Ovary (tissue), 10 donors: ENCODE results near the gene CACNA1C. TPM values are rescaled to one million over a fixed set of nuclear protein-coding genes. Genes with fewer than 3 reads are reported as not detected.

Experiments used
- DNase-seq, 5 donors: peaks; one replicate each; pipeline ENCODE4 v3.0.0-alpha.2; 2019 to 2020
- H3K27ac ChIP-seq, 2 donors: fragments of 200-600 bp; one replicate each; pipeline versions ENCODE4 v1.5.1 to v1.8.0; 2019 to 2022
- H3K27me3 ChIP-seq: fragments of 200-600 bp; one replicate; pipeline ENCODE4 v1.8.0; 2022
- H3K36me3 ChIP-seq: fragments of 200-600 bp; sonication (generic); one replicate; pipeline ENCODE4 v1.5.1; 2019
- H3K4me1 ChIP-seq: one replicate; pipeline ENCODE4 v1.8.1; 2013; ENCODE audit warnings: mild to moderate bottlenecking, moderate library complexity; ENCODE audit not compliant: insufficient read depth
- H3K4me3 ChIP-seq: fragments of 200-600 bp; sonication (generic); one replicate; pipeline ENCODE4 v1.5.1; 2017
- H3K9me3 ChIP-seq, 2 donors: fragments of 200-600 bp in 1 of 2; sonication (generic) in 1 of 2; one replicate each; pipeline versions ENCODE4 v1.5.1 to v1.8.1; 2013 to 2019; ENCODE audit warnings: mild to moderate bottlenecking in 1 of 2, moderate library complexity in 1 of 2
- EP300 ChIP-seq: sonication (generic); formaldehyde crosslinking; IDR thresholded peaks from one replicate; pipeline ENCODE4 v1.6.1; 2017; ENCODE audit warnings: antibody characterized with exemption
- POLR2A ChIP-seq: fragments of 450-650 bp; IDR thresholded peaks from one replicate; pipeline ENCODE4 v1.6.1; 2017; ENCODE audit warnings: antibody characterized with exemption, mild to moderate bottlenecking, moderate library complexity
- WGBS, 3 donors: extraction: QIAGEN DNeasy Blood & Tissue Kit in 1 of 3; methylation state at CpG; one replicate each; pipeline versions ENCODE4 v1.1.5 to v1.1.7; 2013 to 2017; 5-methylcytosine and 5-hydroxymethylcytosine counted together
- intact Hi-C, 4 donors: fragments of 100-400 bp; cut with DNase I; formaldehyde crosslinking; loops; one replicate each; pipeline versions ENCODE4 v1.11.0 to v1.15.1; 2022 to 2023
- long read RNA-seq, 3 donors: library from polyadenylated mRNA in 2 of 3; unstranded in 2 of 3; transcript quantifications; one replicate each; pipeline ENCODE4 v2.0.0 and lab custom pipeline, GENCODE V29; 2021 to 2026
- polyA plus RNA-seq, 2 donors: library from polyadenylated mRNA; stranded (reverse); fragments of 200-250 nt in 1 of 2; fragments of 350-450 nt in 1 of 2; fragmentation: Illumina TruSeq in 1 of 2; extraction: RNeasy Lipid Tissue Mini Kit (QIAGEN cat#74804) in 1 of 2; gene quantifications; one replicate each; pipeline ENCODE4 v1.2.3, GENCODE V29; 2013 to 2014
- total RNA-seq, 7 donors: library from RNA; depleted of rRNA in 2 of 7; stranded (reverse); fragments of >200 nt in 2 of 7; fragmentation: NEBNext Ultra II Directional in 3 of 7; extraction: Animal tissue kit (Norgen Biotek cat#: 25700) in 3 of 7; gene quantifications; one replicate each; pipeline versions ENCODE4 v1.1.0 to v1.2.4, GENCODE V29; 2016 to 2023
- TF ChIP-seq, protein P1 (sequence below), 3 donors: fragments of 450-650 bp in 2 of 3; fragments of 200-600 bp in 1 of 3; IDR thresholded peaks; one replicate each; pipeline versions ENCODE4 v1.5.1 to v1.8.0; 2016 to 2022; ENCODE audit warnings: antibody characterized with exemption in 3 of 3, mild to moderate bottlenecking in 1 of 3
- donor health status: DM: no; HTN: no; CAD: no; lungs with moderate emphysema.
- donor health status: DM: no; HTN: no; CAD: no.
- donor health status: Bipolar disorder and iron deficiency.
- donor health status: DM: yes; HTN: yes; CAD: no.
- donor health status: DM: no; HTN: no; CAD: no.
- donor health status: DM: yes; HTN: yes; CAD: no.

CACNA1C gene
- 1 to 10 TPM; 2.5 to 6.8 (median 3.7) TPM for total RNA-seq
- polyA plus RNA-seq, result 1 to 10 TPM; 2.2 to 8.3 TPM
- long read RNA-seq, donor 1, partial matches to known transcripts, result 1 of 3 reads
- long read RNA-seq, donor 1, other reads (novel, unspliced or antisense), result 2 of 3 reads
- long read RNA-seq, donor 2, partial matches to known transcripts, result 0 of 8 reads
- long read RNA-seq, donor 2, other reads (novel, unspliced or antisense), result 8 of 8 reads
- long read RNA-seq, donor 3, partial matches to known transcripts, result 2 of 9 reads
- long read RNA-seq, donor 3, other reads (novel, unspliced or antisense), result 7 of 9 reads

DNA sequence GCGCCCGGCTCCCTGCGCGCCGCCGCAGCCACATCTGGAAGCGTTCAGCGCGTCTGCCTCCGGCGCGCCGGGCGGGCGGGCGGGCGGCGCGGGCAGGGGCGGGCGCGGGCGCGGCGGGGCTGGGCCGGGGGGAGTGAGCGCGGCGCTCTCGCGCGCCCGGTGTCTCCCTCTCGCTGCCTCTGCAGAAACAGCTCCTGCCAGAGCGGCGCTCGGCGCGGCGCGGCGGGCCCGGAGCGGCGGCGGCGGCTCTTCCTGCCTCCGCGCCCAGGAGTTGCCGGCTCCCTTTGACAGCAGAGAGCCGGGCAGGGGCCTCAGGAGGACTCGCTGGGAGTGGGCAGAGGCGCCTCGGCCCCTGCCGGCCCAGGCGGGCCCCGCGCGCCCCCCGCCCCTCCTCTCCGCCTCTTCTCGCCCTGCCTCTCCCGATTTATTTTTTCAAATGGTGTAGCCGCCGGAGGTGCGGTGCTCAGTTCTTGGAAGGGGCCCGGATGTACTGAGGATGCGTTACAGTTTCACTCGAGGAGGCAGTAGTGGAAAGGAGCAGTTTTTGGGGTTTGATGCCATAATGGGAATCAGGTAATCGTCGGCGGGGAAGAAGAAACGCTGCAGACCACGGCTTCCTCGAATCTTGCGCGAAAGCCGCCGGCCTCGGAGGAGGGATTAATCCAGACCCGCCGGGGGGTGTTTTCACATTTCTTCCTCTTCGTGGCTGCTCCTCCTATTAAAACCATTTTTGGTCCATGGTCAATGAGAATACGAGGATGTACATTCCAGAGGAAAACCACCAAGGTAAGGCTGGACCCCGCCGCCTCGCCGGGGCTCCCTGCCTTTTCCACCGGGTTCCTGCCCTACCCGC is at the start of gene CACNA1C:
Gene CACNA1C, plus strand, starts transcription at position 162 of the 853 bp plus-strand sequence. Its CDS starts 576 bp downstream, at position 738.
- peak within 1 kb of the TSS; percentile 80 for H3K4me3 ChIP-seq
- 0 to 1% (median 0%) methylated on average over 45 to 90 of the region's 90 CpGs for WGBS, 3 donors
- peak within 1 kb of the TSS; percentile 68 to 90 for H3K27ac ChIP-seq
- no peaks in the 10 kb centered on the region for H3K9me3 ChIP-seq
- H3K36me3 ChIP-seq, result no peaks in the 10 kb centered on the region
- H3K4me1 ChIP-seq, result peaks cover 4% of the 10 kb centered on the region
- DNase-seq, result peak; percentile 47 to 79 (median 64)
- intact Hi-C loops, result loop anchor here (5.0 to 10.0 kb wide), 7 partner anchors 112 to 532 kb away; no protein-coding TSS in a partner anchor
- TF ChIP-seq EP300, result no peak
- TF ChIP-seq, protein P1, sequence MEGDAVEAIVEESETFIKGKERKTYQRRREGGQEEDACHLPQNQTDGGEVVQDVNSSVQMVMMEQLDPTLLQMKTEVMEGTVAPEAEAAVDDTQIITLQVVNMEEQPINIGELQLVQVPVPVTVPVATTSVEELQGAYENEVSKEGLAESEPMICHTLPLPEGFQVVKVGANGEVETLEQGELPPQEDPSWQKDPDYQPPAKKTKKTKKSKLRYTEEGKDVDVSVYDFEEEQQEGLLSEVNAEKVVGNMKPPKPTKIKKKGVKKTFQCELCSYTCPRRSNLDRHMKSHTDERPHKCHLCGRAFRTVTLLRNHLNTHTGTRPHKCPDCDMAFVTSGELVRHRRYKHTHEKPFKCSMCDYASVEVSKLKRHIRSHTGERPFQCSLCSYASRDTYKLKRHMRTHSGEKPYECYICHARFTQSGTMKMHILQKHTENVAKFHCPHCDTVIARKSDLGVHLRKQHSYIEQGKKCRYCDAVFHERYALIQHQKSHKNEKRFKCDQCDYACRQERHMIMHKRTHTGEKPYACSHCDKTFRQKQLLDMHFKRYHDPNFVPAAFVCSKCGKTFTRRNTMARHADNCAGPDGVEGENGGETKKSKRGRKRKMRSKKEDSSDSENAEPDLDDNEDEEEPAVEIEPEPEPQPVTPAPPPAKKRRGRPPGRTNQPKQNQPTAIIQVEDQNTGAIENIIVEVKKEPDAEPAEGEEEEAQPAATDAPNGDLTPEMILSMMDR (IDR thresholded peaks at IDR 0.05), result peak in 1 of 3 donors; percentile 32
- no peaks in the 10 kb centered on the region for H3K27me3 ChIP-seq

DNA sequence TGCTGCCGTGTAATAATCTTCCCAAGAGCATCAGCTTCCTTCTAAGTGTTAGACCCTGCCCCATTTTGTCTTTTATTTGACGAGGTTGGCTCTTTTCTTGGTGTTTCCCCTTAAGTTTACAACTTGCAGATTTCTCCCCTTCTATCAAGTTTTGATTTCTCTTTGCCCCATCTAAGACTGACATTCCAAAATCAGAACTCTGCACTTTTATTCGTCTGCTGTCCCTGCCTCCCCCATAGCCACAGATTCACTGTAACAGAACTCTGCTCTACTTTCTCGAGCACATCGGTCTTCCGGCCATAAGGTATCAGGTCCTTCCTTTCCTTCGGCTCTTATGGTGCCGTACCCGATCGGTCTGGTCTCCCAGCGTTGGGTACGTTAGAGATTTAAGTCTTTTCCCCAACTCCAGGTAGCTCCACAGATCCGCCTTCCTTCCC is 49.1 kb upstream of the CACNA1C start:
- Histone ChIP-seq H3K36me3 (no peaks in the 10 kb centered on the region), H3K27me3 (no peaks in the 10 kb centered on the region), H3K9me3 (no peaks in the 10 kb centered on the region), H3K4me1 (peaks cover 4% of the 10 kb centered on the region), H3K4me3 (peak overlapping the region; percentile 78), H3K27ac (peak overlapping the region; percentile 56 to 88)
- TF ChIP-seq, protein P1 (IDR thresholded peaks at IDR 0.05), result no peak
- TF ChIP-seq POLR2A, result no peak
- TF ChIP-seq EP300, result no peak
- DNase-seq, result no peak
- intact Hi-C loops, result no loop called here
- WGBS, 3 donors, result 0% methylated on average over 13 of the region's 13 CpGs

DNA sequence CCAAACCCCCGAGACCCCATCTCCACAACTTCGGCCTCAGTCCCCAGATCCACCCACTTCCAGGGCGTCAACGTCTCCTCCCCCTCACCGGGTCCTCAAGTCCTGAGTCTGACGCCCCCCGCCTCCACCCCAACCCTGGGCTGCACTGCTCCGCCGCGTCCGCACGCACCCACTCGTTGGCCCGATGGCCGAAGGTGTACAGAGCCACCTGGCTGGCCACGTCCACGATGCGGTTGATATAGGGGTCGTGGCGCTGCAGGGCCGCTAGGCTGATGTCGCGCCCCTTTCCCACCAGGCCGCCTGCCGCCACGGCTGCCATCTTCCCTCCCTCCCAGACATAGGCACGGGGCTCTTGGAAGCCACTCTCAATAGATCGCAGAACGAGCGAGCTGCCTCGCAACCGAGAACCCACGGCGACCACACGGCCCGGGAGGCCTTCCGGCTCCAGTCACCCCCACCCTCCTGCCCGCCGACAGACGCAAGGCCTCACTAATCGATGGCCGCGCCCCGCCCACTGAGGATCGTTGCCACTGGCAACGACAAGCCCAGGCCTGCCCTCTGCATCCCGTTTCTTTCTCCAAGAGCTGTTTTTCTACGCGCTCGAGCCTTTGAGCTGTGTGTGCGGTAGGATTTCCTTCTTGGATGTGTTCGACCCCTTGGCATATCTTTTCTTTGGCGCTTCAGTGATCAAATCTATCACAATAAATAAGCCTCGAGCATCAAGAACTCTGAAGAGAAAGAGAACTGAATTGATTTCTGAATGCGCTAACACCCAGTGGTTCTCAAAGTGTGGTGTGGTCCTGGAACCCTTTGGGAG is 48.5 kb upstream of the CACNA1C start, which contains the start of gene DCP1B:
Gene DCP1B, minus strand, starts transcription at position 345 of the 817 bp plus-strand sequence. Its CDS starts 26 bp downstream, at position 319.
- peak within 1 kb of the TSS; percentile 78 for H3K4me3 ChIP-seq
- DNase-seq, result peak; percentile 96 to 97 (median 97)
- intact Hi-C loops, result no loop called here
- WGBS, 3 donors, result 2 to 3% (median 2%) methylated on average over 53 to 55 of the region's 55 CpGs
- H3K9me3 ChIP-seq, result no peaks in the 10 kb centered on the region
- H3K4me1 ChIP-seq, result peaks cover 4% of the 10 kb centered on the region
- H3K27me3 ChIP-seq, result no peaks in the 10 kb centered on the region
- H3K27ac ChIP-seq, result peak within 1 kb of the TSS; percentile 56 to 88
- TF ChIP-seq EP300 (no peak), POLR2A (peak; percentile 50)
- TF ChIP-seq, protein P1 (IDR thresholded peaks at IDR 0.05), result peak in 1 of 3 donors; percentile 30
- H3K36me3 ChIP-seq, result no peaks in the 10 kb centered on the region

DNA sequence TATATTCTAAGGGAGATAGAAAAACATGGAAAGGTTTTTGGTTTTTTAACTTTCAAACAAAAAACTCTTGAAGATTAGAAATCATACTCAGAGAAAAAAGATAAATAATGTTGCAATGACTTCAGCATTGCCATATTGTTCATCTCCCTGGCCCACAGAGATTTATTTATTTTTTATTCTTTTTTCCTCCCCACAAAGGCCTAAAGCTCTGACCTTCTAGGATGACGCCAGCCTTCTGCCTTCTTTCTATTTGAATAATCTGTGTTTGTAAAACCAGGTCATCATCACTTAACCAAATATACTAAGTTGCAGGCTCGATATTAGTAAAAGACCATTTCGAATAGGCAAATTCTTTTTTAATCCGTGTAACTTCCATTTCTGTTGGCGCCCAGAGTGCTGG is 44.1 kb upstream of the CACNA1C start:
- Histone ChIP-seq H3K4me1 (peaks cover 5% of the 10 kb centered on the region), H3K27me3 (no peaks in the 10 kb centered on the region), H3K36me3 (no peaks in the 10 kb centered on the region), H3K4me3 (no peak overlapping the region), H3K27ac (no peak overlapping the region), H3K9me3 (no peaks in the 10 kb centered on the region)
- intact Hi-C loops, result no loop called here
- 42 to 47% (median 42%) methylated on average over 5 of the region's 5 CpGs for WGBS, 3 donors
- peak in 1 of 5 donors; percentile 25 for DNase-seq
- TF ChIP-seq, protein P1 (IDR thresholded peaks at IDR 0.05), result no peak
- TF ChIP-seq EP300 (no peak), POLR2A (no peak)
